Bladder microvascular endothelial cell (primary cell): ENCODE measurements around the gene MPHOSPH6. TPM values are rescaled to one million over a fixed set of nuclear protein-coding genes. Genes with fewer than 3 reads are reported as not detected.

Source experiments
- total RNA-seq: library from RNA; depleted of rRNA; stranded (reverse); fragments of >200 nt; gene quantifications from 2 replicates; pipeline ENCODE4 v1.2.3, GENCODE V29; 2014

MPHOSPH6 gene, protein sequence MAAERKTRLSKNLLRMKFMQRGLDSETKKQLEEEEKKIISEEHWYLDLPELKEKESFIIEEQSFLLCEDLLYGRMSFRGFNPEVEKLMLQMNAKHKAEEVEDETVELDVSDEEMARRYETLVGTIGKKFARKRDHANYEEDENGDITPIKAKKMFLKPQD
- 19.9 and 28.4 TPM in 2 replicates for total RNA-seq

GRCh38 chr16:82169861-82170845 is at the start of gene MPHOSPH6:
Gene MPHOSPH6 (minus strand): TSS chr16:82170224. CDS start chr16:82170175, 49 bp downstream.

Other genes with a start within 250 kb of the MPHOSPH6 start
- gene SDR42E1, start 158.8 kb downstream of the MPHOSPH6 start, total RNA-seq = 4.4 and 9.2 TPM in 2 replicates
- 137 and 376 TPM in 2 replicates for gene HSD17B2, start 135.0 kb downstream of the MPHOSPH6 start, total RNA-seq